GM12878 (cell line): ENCODE results near the gene TRAF2. TPM values are rescaled to one million over a fixed set of nuclear protein-coding genes. Genes with fewer than 3 reads are reported as not detected.
A peak's percentile ranks its signal among the peaks of the same experiment; 100 is the strongest.

Source experiments
- ATAC-seq: fragments of 200-7000 bp; cut with Tn5 transposase; 3 replicates; pipeline ENCODE4 v1.9.1; 2020; ENCODE audit warnings: mild to moderate bottlenecking, moderate library complexity
- Bru-seq: library from RNA; stranded (reverse); fragments of 400-500 nt; gene quantifications from one replicate; lab custom pipeline; 2021; lab: Mats Ljungman, UMichigan
- BruChase-seq, 2 experiments: library from RNA; stranded (reverse); fragments of 400-500 nt; gene quantifications; one replicate each; lab custom pipeline; 2021; lab: Mats Ljungman, UMichigan
- BruUV-seq: library from RNA; stranded (reverse); fragments of 400-500 nt; replicated peaks from 2 replicates; lab custom pipeline; 2021; lab: Mats Ljungman, UMichigan
- CTCF ChIA-PET: fragments of 300-600 bp; sonication (Branson Sonifier 250); formaldehyde crosslinking; extraction: SDS; loops from one replicate; lab custom pipeline; 2021; ENCODE audit warnings: inconsistent platforms; lab: Yijun Ruan, JAX
- POLR2A ChIA-PET: fragments of 350-600 bp; formaldehyde crosslinking; extraction: SDS; loops from one replicate; lab custom pipeline; 2021; ENCODE audit warnings: inconsistent platforms; lab: Charles Lee
- RAD21 ChIA-PET: fragments of 300-600 bp; sonication (Branson Sonifier 250); formaldehyde crosslinking; loops from one replicate; lab custom pipeline; 2023; ENCODE audit warnings: antibody characterized with exemption; ENCODE audit not compliant: unreplicated experiment; lab: Charles Lee
- SMC1A ChIA-PET: fragments of 300-600 bp; sonication (Branson Sonifier 250); formaldehyde crosslinking; loops from one replicate; lab custom pipeline; 2023; ENCODE audit not compliant: unreplicated experiment, uncharacterized antibody; lab: Charles Lee
- DNase-seq: peaks from one replicate; pipeline ENCODE4 v3.0.0-alpha.2; 2011; ENCODE audit warnings: low read depth, low spot score
- FAIRE-seq: peaks from 3 replicates; lab custom pipeline; 2011; peaks lifted over from hg19 to GRCh38; lab: Jason Lieb, UNC
- H2AFZ ChIP-seq: 2 replicates; pipeline ENCODE4 v1.6.0; 2011; ENCODE audit warnings: low read depth, low read length, control low read depth; ENCODE audit not compliant: control insufficient read depth
- H3K27ac ChIP-seq: 2 replicates; pipeline ENCODE4 v1.5.1; 2011; ENCODE audit warnings: control low read depth; ENCODE audit not compliant: control insufficient read depth, insufficient read depth
- H3K27me3 ChIP-seq, 2 experiments: replicated peaks in 1 of 2; 2 replicates each; pipeline versions ENCODE4 v1.6.0 to v1.6.1; 2011; ENCODE audit warnings: low read length in 1 of 2; ENCODE audit not compliant: control insufficient read depth in 2 of 2, insufficient read depth in 2 of 2
- H3K36me3 ChIP-seq, 2 experiments: 2 replicates each; pipeline ENCODE4 v1.5.1; 2011; ENCODE audit warnings: low read length in 1 of 2; ENCODE audit not compliant: control insufficient read depth in 2 of 2, insufficient read depth in 2 of 2
- H3K4me1 ChIP-seq: 2 replicates; pipeline ENCODE4 v1.6.1; 2011; ENCODE audit warnings: mild to moderate bottlenecking, low read length, moderate library complexity, mixed read lengths; ENCODE audit not compliant: control insufficient read depth, insufficient read depth
- H3K4me2 ChIP-seq: 2 replicates; pipeline ENCODE4 v1.6.0; 2011; ENCODE audit warnings: control low read depth; ENCODE audit not compliant: control insufficient read depth, insufficient read depth
- H3K4me3 ChIP-seq: fragments of 200-600 bp; sonication (generic); 2 replicates; pipeline ENCODE4 v1.5.1; 2016
- H3K79me2 ChIP-seq: 2 replicates; pipeline ENCODE4 v1.6.0; 2011; ENCODE audit warnings: low read length; ENCODE audit not compliant: control insufficient read depth, insufficient read depth
- H3K9ac ChIP-seq: 2 replicates; pipeline ENCODE4 v1.8.0; 2011; ENCODE audit warnings: low read length, control low read depth, mixed read lengths; ENCODE audit not compliant: control insufficient read depth, insufficient read depth
- H3K9me3 ChIP-seq: replicated peaks from 3 replicates; pipeline ENCODE4 v1.5.1; 2011; ENCODE audit warnings: mild to moderate bottlenecking, low read length; ENCODE audit not compliant: control insufficient read depth, insufficient read depth
- H4K20me1 ChIP-seq: 2 replicates; pipeline ENCODE4 v1.6.0; 2011; ENCODE audit not compliant: control insufficient read depth, insufficient read depth
- BMI1 ChIP-seq: fragments of 450-650 bp; IDR thresholded peaks from 2 replicates; pipeline ENCODE4 v1.6.1; 2016; ENCODE audit warnings: mild to moderate bottlenecking, moderate library complexity, borderline replicate concordance
- CBX3 ChIP-seq: fragments of 200-600 bp; sonication (generic); IDR thresholded peaks from 2 replicates; pipeline ENCODE4 v1.6.1; 2016; ENCODE audit warnings: low read depth, borderline replicate concordance
- FOXM1 ChIP-seq: IDR thresholded peaks from 2 replicates; pipeline ENCODE4 v1.6.1; 2012; ENCODE audit warnings: low read depth, mild to moderate bottlenecking, inconsistent platforms, low read length, moderate library complexity
- GABPA ChIP-seq: IDR thresholded peaks from 2 replicates; pipeline ENCODE4 v1.6.1; 2014; ENCODE audit warnings: antibody characterized with exemption, low read depth, mild to moderate bottlenecking, inconsistent platforms
- IRF4 ChIP-seq: IDR thresholded peaks from 2 replicates; pipeline ENCODE4 v1.6.1; 2011; ENCODE audit warnings: low read depth, low read length
- MEF2B ChIP-seq: fragments of 450-650 bp; IDR thresholded peaks from 2 replicates; pipeline ENCODE4 v1.6.1; 2018; ENCODE audit warnings: mild to moderate bottlenecking, moderate library complexity; ENCODE audit not compliant: partially characterized antibody, poor library complexity, severe bottlenecking
- MTA2 ChIP-seq: fragments of 450-650 bp; IDR thresholded peaks from 2 replicates; pipeline ENCODE4 v1.6.1; 2016; ENCODE audit warnings: low read depth, mild to moderate bottlenecking, moderate library complexity
- NBN ChIP-seq: fragments of 450-650 bp; IDR thresholded peaks from 2 replicates; pipeline ENCODE4 v1.6.1; 2016
- NFIC ChIP-seq: IDR thresholded peaks from 2 replicates; pipeline ENCODE4 v1.6.1; 2012; ENCODE audit warnings: low read depth, mild to moderate bottlenecking, inconsistent platforms, low read length, moderate library complexity
- PAX5 ChIP-seq: IDR thresholded peaks from 2 replicates; pipeline ENCODE4 v1.6.1; 2011; ENCODE audit warnings: low read depth, low read length, borderline replicate concordance
- RELA ChIP-seq: fragments of 450-650 bp; IDR thresholded peaks from 2 replicates; pipeline ENCODE4 v1.8.0; 2014; ENCODE audit warnings: borderline replicate concordance; ENCODE audit not compliant: partially characterized antibody
- RUNX3 ChIP-seq: IDR thresholded peaks from 2 replicates; pipeline ENCODE4 v1.6.1; 2012; ENCODE audit warnings: low read length, inconsistent platforms
- SREBF1 ChIP-seq: IDR thresholded peaks from 2 replicates; pipeline ENCODE4 v1.6.1; 2012; ENCODE audit warnings: mild to moderate bottlenecking, low read length
- ZBTB40 ChIP-seq: fragments of 450-650 bp; IDR thresholded peaks from 2 replicates; pipeline ENCODE4 v1.6.1; 2016; ENCODE audit warnings: mild to moderate bottlenecking, moderate library complexity, borderline replicate concordance
- WGBS: methylation state at CpG from one replicate; pipeline ENCODE4 v1.1.6; 2016; ENCODE audit warnings: low lambda C conversion rate; ENCODE audit not compliant: insufficient replicate concordance, insufficient coverage; ENCODE audit errors: missing lambda C conversion rate; 5-methylcytosine and 5-hydroxymethylcytosine counted together
- in situ Hi-C: fragments of 300-500 bp; cut with MboI; formaldehyde crosslinking; loops from 9 replicates; pipeline ENCODE4 v1.14.3; 2018; ENCODE audit warnings: mixed read lengths
- intact Hi-C: fragments of 100-400 bp; cut with micrococcal nuclease; formaldehyde crosslinking; loops from one replicate; pipeline ENCODE4 v1.14.2; 2022; ENCODE audit not compliant: unreplicated experiment
- long read RNA-seq, 2 experiments: library from polyadenylated mRNA; unstranded; transcript quantifications; one replicate each; pipeline ENCODE4 v2.0.0, GENCODE V29; 2019 to 2020
- polyA minus RNA-seq, 3 experiments: library from RNA; depleted of rRNA, polyadenylated mRNA; stranded (reverse); fragments of >200 nt; gene quantifications; 2 replicates each; pipeline ENCODE4 v1.2.3, GENCODE V29; 2011
- polyA plus RNA-seq, 11 experiments: library from polyadenylated mRNA; depleted of rRNA in 4 of 11; unstranded in 6 of 11; stranded (reverse) in 5 of 11; fragments of >200 nt; fragmentation: Nextera tagmentation in 4 of 11; fragmentation: Illumina TruSeq in 1 of 11; extraction: Ambion mirVana in 4 of 11; extraction: Trizol in 1 of 11; gene quantifications; 1 replicate in 1 of 11; 2 replicates in 10 of 11; pipeline versions ENCODE4 v1.2.1 to v1.2.3, GENCODE V29; 2011 to 2016; ENCODE audit warnings: inconsistent platforms in 2 of 11, missing spikeins in 2 of 11, low read depth in 1 of 11
- total RNA-seq, 4 experiments: library from RNA; depleted of rRNA in 3 of 4; stranded (reverse); fragments of >200 nt in 3 of 4; fragmentation: Illumina TruSeq in 1 of 4; extraction: Trizol in 1 of 4; gene quantifications; 2 replicates each; pipeline versions ENCODE4 v1.2.1 to v1.2.3, GENCODE V29; 2013 to 2021

The TRAF2 gene
- total RNA-seq (2013; cell fraction: nucleolus; rRNA removed): 38.1 and 39.7 TPM in 2 replicates
- total RNA-seq (2014; rRNA removed): 15.8 and 16.8 TPM in 2 replicates
- total RNA-seq (2014; rRNA removed; fragmentation: Illumina TruSeq; extraction: Trizol): 12.3 and 13.2 TPM in 2 replicates
- total RNA-seq (2021): 31.0 and 33.5 TPM in 2 replicates
- 5.8 TPM for polyA plus RNA-seq (2011; ENCODE audit: low read depth)
- 10.5 and 21.6 TPM in 2 replicates for polyA plus RNA-seq (2011; rRNA removed)
- 27.2 and 41.1 TPM in 2 replicates for polyA plus RNA-seq (2011; cell fraction: cytosol; rRNA removed)
- polyA plus RNA-seq (2011; cell fraction: nucleus; rRNA removed): 41.5 and 49.9 TPM in 2 replicates
- polyA plus RNA-seq (2012): 13.9 and 17.4 TPM in 2 replicates
- 1.9 and 10.0 TPM in 2 replicates for polyA plus RNA-seq (2014; fragmentation: Illumina TruSeq; extraction: Trizol)
- polyA plus RNA-seq (2014; fragmentation: Nextera tagmentation; extraction: Ambion mirVana): 1 to 10 TPM in 1 of 2 experiments, under 1 TPM in 1; 0.34 to 1.1 TPM
- 28.1 and 29.4 TPM in 2 replicates for polyA plus RNA-seq (2014; rRNA removed)
- polyA plus RNA-seq (2016; fragmentation: Nextera tagmentation; extraction: Ambion mirVana): 10 to 100 TPM; 39.3 to 39.5 TPM
- 17.8 and 29.4 TPM in 2 replicates for polyA minus RNA-seq (2011; rRNA and poly(A)+ RNA removed)
- polyA minus RNA-seq (2011; cell fraction: cytosol; rRNA and poly(A)+ RNA removed): 10.8 and 15.8 TPM in 2 replicates
- polyA minus RNA-seq (2011; cell fraction: nucleus; rRNA and poly(A)+ RNA removed): 31.7 and 38.1 TPM in 2 replicates
- percentile 72 among the genes with signal in this experiment for Bru-seq, nascent RNA
- percentile 80 among the genes with signal in this experiment for BruChase-seq, experiment 1, labeled RNA remaining after a 6-hour chase
- BruChase-seq, experiment 2, labeled RNA remaining after a 2-hour chase: percentile 75 among the genes with signal in this experiment
- long read RNA-seq, experiment 1, transcript TRAF2-201 (11 exons, 2,264 nt): major isoform, 23 of 44 reads
- long read RNA-seq, experiment 1, partial matches to known transcripts: 12 of 44 reads
- long read RNA-seq, experiment 1, other reads (novel, unspliced or antisense): 9 of 44 reads
- long read RNA-seq, experiment 2, transcript TRAF2-201 (11 exons, 2,264 nt): major isoform, 28 of 49 reads
- long read RNA-seq, experiment 2, partial matches to known transcripts: 10 of 49 reads
- long read RNA-seq, experiment 2, other reads (novel, unspliced or antisense): 11 of 49 reads

- ChIA-PET POLR2A (interaction anchor here (0.5 to 3.5 kb wide), 11 partner anchors 13 to 772 kb away, joined by 3 to 27 read pairs (median 4); partner anchors contain the start of genes C8G and FBXW5), RAD21 (interaction anchor here (0.7 to 4.4 kb wide), 5 partner anchors 13 to 144 kb away, joined by 3 to 30 read pairs (median 5); no protein-coding TSS in a partner anchor), CTCF (interaction anchor here (1.6 to 6.9 kb wide), 6 partner anchors 13 to 120 kb away, joined by 3 to 46 read pairs (median 10); partner anchors contain the start of genes AJM1, C8G and FBXW5), SMC1A (interaction anchor here (8.0 kb wide), 1 partner anchor 15 kb away, joined by 70 read pairs; no protein-coding TSS in a partner anchor)
- H3K36me3 ChIP-seq: peaks cover 6% of the 10 kb centered on the region in 2 experiments; a peak in 2 of 4 replicates
- intact Hi-C loops: loop anchor here (2.0 to 10.0 kb wide), 2 partner anchors 17 to 81 kb away; partner anchors contain the start of gene RABL6
- H3K4me2 ChIP-seq: peak within 1 kb of the TSS; percentile 95
- peak within 1 kb of the TSS; percentile 80 for H2AFZ ChIP-seq
- no peaks in the 10 kb centered on the region; the same call in 1 of the 2 replicates for H4K20me1 ChIP-seq
- H3K79me2 ChIP-seq: peaks cover 53% of the 10 kb centered on the region
- peak within 1 kb of the TSS; percentile 96 for H3K9ac ChIP-seq
- H3K4me1 ChIP-seq: peaks cover 33% of the 10 kb centered on the region
- peak within 1 kb of the TSS; percentile 100 for H3K4me3 ChIP-seq
- WGBS: under 1% methylated on average over 47 of the region's 88 CpGs
- peak; percentile 44 for FAIRE-seq
- peak; percentile 92 for ATAC-seq
- H3K9me3 ChIP-seq: no peaks in the 10 kb centered on the region
- peak; percentile 98 for DNase-seq
- H3K27ac ChIP-seq: peak within 1 kb of the TSS; percentile 98
- in situ Hi-C loops: no loop called here
- BruUV-seq: no TSS peak
- H3K27me3 ChIP-seq: no peaks in the 10 kb centered on the region
- TF ChIP-seq SREBF1: no peak
- no peak for TF ChIP-seq BMI1
- no peak for TF ChIP-seq IRF4
- TF ChIP-seq NFIC: no peak
- no peak for TF ChIP-seq FOXM1
- 0 out of 2 replicates have a peak, but pooled peaks have one; percentile 56 for TF ChIP-seq PAX5
- no peak for TF ChIP-seq CBX3
- no peak for TF ChIP-seq RUNX3
- TF ChIP-seq RELA: peak; percentile 48
- no peak for TF ChIP-seq GABPA
- TF ChIP-seq MEF2B: no peak
- no peak for TF ChIP-seq MTA2
- TF ChIP-seq NBN: no peak
- no peak; the same call in 1 of the 2 replicates for TF ChIP-seq ZBTB40
These were observed at the start of gene TRAF2 for GRCh38 chr9:136885950-136886578. TRAF2 (plus strand) TSS chr9:136886516; CDS start chr9:136898741, 12,225 bp downstream.
